ENCODE results near the gene SNRK.
A peak's percentile ranks its signal among the peaks of the same experiment; 100 is the strongest.

The SNRK gene

GRCh38 chr3:43279082-43279481, 7.3 kb upstream of the SNRK start:
- no peak for DNase-seq

GRCh38 chr3:43279532-43279931, 6.8 kb upstream of the SNRK start:
- no peak for DNase-seq

GRCh38 chr3:43281020-43281419, 5.3 kb upstream of the SNRK start:
- no peak for DNase-seq

GRCh38 chr3:43284171-43284570, 2.2 kb upstream of the SNRK start:
- DNase-seq, result no peak

DNA sequence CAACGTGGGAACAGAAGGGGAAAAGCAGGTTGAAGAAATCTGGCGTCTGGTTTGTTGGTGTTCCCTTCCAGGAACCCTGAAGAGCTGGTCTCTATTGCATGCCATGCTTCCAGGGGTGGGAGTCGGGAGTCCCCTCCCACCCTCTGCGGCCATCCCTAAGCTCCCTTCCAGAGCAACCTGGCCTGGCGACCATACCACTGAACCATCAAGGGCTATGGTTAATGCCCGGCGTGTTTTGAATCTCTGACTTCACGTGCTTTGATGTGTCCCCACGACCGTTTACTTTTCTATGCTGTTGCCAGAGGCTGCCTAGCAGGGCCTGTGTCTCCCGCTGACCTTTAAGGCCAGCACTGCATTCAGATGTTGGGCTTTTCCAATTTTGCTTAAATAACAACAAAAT, 696 bp upstream of the SNRK start:
- DNase-seq, result no peak

- DNase-seq, result no peak
Observed at GRCh38 chr3:43286841-43287499, 630 bp downstream of the SNRK start.

- DNase-seq, result no peak
Observed at GRCh38 chr3:43287500-43287873, 1.1 kb downstream of the SNRK start.

DNA sequence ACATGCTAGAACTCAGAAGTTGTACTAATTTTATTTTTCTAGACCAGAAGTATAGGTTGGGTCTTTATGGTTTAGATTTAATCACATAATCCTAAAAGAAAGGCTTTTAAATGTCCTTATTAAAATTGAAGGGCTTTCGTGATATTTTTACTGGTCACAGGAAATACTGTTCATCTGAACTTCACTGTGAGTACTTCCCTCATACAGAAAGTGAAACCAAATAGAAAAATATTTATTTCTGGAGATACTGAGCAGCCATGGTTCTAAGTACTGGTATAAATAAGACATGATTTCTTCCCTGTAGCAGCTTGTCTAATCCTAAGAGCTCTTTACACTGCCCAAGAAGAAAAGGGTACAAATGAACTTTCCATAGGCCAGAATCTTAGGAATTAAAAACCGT, 2.0 kb downstream of the SNRK start:
- DNase-seq, result no peak

DNA sequence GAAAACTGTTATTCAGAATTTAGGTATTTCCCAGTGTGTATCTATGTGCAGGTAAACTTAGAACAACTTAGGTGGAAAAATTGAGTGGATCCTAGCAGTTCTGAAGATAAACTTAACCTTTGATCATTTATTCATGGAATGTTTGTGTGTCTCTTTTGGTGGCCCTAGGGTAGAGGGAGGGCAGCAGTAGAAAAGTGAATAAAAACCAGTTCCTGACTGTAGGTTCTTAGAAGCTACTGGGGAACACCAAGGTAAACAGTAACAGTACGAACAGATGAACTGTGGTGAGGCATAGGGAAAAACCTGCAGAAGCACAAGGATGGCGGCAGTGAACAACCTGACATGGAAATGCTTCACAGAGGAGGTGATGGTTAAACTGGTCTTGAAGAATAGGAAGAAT, 2.5 kb downstream of the SNRK start:
- no peak for DNase-seq

DNA sequence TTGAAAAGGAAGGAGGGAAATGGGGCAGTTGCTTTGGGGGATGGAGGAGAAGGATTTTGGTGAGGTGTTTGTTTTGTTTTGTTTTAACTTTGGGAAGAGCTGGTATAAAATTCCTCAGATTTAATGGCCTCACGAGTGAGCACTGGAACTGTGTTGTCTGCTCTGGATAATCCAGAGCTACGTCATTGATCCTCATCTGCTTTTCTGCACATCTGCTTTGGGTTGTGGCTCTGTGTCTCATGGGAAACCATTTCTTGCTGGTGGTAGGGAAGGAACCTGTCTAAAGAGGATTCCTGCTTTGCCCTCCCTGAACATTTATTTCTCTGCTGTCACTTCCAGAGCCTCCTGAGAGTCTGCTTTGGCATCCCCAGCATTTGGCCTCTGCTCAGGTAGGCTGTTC, 3.1 kb downstream of the SNRK start:
- no peak for DNase-seq

GRCh38 chr3:43289841-43290470, 3.6 kb downstream of the SNRK start:
- no peak for DNase-seq

- DNase-seq, result no peak
Observed at GRCh38 chr3:43290956-43291355, 4.6 kb downstream of the SNRK start.

GRCh38 chr3:43291546-43291945, 5.2 kb downstream of the SNRK start:
- no peak for DNase-seq

GRCh38 chr3:43294975-43295374, 8.6 kb downstream of the SNRK start:
- no peak for DNase-seq

DNA sequence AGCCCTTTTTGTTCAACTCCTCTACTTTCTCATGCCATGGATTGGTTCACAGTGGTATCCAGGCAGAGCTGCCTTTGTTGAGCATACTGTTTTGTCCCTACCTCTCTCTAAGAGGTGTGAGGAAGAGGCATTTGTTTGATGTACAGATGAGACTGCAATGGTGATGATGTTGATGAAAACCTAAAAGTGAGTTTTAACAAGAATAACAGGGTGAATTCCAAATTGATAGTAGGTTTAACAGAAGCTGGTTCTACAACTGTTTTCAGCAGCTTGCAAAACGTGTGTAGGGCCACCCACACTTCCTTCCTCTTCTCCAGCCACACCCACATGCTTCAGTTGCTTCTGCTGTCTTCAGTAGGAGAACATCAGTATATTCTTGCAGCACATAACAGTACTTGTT, 10.2 kb downstream of the SNRK start:
- peak; percentile 37 for DNase-seq

DNA sequence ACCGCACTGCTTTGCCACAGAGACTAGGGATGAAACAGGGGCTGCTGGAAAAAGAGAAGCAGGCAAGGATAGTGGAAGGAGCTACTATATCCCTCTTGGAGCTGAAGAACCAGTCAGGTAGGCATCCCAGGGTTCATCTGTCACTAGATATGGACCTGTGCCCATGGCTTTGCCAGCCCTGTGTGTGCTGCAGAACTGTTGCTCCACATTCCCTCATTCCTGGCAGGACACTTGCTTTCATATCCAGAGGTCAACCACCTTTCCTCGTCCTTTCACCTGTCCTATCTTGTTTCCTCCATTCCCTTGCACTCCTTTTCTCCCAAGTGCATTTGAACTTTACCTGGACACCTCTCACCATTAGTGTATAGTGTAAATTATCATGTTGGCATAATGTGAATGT, 12.0 kb downstream of the SNRK start:
- DNase-seq, result no peak

GRCh38 chr3:43298761-43299160, 12.4 kb downstream of the SNRK start:
- DNase-seq, result no peak

GRCh38 chr3:43302116-43302880, 16.0 kb downstream of the SNRK start:
- no peak for DNase-seq

DNA sequence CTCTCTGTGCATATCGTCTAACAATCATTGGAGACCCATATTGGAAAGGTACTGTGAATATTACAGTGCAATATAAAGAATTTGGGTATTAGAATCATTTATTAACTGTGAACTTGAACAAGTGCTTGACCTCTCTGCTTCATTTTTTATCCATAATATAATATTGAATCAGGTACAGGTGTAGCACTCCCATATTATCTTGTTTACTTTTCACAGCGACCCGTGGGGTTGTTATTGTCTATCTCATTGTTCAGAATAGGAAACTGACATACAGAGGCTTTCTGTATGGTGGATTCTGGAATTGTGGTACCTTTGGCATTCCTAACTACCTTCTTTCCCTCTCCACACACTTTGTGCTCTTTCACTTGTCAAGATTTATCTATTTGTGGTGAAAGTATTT, 17.8 kb downstream of the SNRK start:
- DNase-seq, result no peak

DNA sequence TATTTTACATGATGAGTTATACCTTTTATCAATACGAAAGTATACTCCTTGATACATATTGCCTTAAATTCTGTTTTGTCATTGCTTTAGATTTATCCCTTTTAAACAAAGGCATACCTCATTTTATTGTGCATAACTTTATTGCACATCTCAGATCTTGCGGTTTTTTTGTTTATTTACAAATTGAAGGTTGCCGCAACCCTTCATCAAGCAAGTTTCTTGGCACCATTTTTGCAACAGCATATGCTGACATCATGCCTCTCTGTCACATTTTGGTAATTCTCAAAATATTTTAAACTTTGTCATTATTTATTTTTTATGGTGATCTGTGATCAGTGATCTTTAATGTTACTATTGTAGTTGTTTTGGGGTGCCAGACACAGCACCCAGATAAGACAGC, 20.9 kb downstream of the SNRK start:
- no peak for DNase-seq

DNA sequence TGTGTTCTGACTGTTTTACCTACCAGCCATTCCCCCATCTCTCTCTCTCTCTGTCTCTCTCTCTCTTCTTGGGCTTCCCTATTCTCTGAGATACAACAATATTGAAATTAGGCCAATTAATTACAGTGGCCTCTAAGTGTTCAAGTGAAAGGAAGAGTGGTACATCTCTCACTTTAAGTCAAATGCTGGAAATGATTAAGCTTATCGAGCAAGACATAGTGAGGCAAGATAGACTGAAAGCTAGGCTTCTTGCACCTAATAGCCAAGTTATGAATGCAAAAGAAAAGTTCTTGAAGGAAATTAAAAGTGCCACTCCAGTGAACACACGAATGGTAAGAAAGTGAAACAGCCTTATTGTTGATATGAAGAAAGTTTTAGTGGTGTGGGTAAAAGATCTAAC, 21.3 kb downstream of the SNRK start:
- DNase-seq, result no peak

DNA sequence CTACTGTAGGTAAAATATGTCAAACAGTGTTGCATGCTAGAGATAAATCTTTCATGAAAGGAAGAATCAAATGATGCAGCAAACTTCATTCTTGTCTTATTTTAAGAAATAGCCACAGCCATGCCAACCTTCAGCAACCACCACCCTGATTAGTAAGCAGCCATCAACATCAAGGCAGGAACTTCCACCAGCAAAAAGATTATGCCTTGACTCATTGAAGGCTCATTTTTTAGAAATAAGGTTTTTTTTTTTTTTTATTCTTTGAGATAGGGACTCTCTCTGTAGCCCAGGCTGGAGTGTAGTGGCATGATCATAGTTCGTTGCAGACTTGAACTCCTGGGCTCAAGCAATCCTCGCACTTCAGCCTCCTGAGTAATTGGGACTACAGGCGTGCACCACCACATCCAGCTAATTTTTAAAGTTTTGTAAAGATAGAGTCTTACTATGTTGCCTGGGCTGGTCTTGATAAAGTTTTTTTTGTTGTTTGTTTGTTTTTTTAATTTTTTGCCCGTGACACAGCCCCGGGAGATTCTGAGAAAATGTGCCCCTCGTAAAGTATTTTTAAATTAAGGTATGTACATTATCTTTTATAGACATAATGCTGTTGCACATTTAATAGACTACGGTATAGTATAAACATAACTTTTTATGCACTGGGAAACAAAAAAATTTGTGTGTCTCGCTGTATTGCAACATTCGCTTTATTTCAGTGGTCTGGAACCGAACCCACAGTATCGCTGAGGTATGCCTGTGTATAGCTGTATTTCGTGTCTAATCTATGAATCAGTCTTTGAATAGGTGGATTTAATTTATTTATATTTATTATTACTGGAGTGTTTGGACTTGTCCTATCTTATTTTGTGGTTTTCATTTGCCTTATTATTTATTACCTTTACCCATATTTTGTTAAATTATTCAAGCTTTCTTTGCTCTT, 23.3 kb downstream of the SNRK start:
- no peak for DNase-seq

DNA sequence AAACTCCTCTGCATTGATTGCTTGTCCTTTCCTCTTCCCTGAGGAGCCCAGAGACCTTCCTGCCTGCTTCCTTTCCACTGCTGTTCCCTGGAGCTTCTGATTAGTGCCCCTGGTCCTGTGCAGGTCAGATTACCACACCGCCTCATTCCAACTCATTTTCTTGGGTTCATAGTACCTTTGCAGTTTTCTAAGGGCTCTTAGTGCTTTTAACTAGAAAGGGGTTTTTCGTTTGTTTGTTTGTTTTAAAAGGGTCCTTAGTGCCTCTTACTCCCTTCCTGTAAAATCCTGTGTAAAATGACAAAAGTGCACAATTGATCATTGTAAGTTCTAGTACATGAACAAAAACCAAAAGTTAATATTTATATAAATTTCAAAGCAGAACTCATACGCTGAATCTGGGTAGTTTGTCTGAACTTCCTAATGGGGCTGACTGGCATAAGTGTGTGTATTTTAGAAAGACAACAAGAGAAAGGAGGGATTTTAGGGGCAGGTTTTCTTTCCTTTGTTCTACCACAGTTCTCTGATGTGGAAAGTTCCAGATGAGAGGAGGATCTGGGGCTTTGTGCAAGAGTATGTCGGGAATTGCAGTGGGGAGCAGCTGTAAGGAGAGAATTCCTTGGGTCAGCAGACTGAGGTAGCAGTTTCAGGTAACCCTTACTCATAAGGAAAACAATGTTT, 30.6 kb downstream of the SNRK start:
- no peak for DNase-seq

Data from NK-92 treated with Interleukin-12 subunit alpha and Interleukin-12 subunit beta, amount 100 ng/mL, for 24 hours (cell line).